ENCODE measurements around the gene CHURC1. TPM values are rescaled to one million over a fixed set of nuclear protein-coding genes. Genes with fewer than 3 reads are reported as not detected.

Gene CHURC1
- total RNA-seq, 2 donors from 2014 or later: 29.1 to 43.2 TPM

DNA sequence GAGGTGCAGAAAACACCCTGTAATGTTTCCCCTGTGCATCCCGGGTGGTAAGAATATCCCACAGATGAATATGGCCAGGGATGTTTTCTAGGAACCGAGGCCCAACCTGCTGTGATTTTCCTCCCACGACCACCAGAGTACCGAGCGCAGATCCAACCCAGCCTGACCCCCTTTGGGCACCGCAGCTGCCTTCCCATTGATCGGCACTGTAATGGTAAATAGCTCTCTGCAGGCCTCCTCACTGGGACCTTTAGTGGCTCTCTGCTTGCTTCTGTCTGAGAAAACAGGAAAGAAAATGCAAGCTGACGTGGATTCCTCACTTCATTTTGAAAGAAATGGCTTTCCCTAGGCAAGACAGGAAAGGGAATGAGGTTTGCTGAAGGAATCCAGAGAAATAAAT is 60.3 kb downstream of the CHURC1 start:
- DNase-seq (no peak), ATAC-seq (no peak)
- no peaks in the 10 kb centered on the region for H3K36me3 ChIP-seq (replicated peaks in 1 of 2; ENCODE audit: insufficient read depth in 1 of 2, low read depth in 2 of 2)
- no peaks in the 10 kb centered on the region for H3K9me3 ChIP-seq
- no peak overlapping the region for H3K4me3 ChIP-seq
- no peak overlapping the region for H3K27ac ChIP-seq
- TF ChIP-seq, protein P1, sequence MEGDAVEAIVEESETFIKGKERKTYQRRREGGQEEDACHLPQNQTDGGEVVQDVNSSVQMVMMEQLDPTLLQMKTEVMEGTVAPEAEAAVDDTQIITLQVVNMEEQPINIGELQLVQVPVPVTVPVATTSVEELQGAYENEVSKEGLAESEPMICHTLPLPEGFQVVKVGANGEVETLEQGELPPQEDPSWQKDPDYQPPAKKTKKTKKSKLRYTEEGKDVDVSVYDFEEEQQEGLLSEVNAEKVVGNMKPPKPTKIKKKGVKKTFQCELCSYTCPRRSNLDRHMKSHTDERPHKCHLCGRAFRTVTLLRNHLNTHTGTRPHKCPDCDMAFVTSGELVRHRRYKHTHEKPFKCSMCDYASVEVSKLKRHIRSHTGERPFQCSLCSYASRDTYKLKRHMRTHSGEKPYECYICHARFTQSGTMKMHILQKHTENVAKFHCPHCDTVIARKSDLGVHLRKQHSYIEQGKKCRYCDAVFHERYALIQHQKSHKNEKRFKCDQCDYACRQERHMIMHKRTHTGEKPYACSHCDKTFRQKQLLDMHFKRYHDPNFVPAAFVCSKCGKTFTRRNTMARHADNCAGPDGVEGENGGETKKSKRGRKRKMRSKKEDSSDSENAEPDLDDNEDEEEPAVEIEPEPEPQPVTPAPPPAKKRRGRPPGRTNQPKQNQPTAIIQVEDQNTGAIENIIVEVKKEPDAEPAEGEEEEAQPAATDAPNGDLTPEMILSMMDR (IDR thresholded peaks at IDR 0.05): no peak
- no peak for TF ChIP-seq POLR2A (IDR thresholded peaks at IDR 0.05)
- no peaks in the 10 kb centered on the region for H3K27me3 ChIP-seq
- intact Hi-C loops (cut with DNase I): loop anchor here (10.0 kb wide), 1 partner anchor 150 kb away; no protein-coding TSS in a partner anchor
- WGBS, 2 donors: 73 to 77% methylated on average over 7 to 8 of the region's 8 CpGs
- peaks cover 17% of the 10 kb centered on the region for H3K4me1 ChIP-seq

DNA sequence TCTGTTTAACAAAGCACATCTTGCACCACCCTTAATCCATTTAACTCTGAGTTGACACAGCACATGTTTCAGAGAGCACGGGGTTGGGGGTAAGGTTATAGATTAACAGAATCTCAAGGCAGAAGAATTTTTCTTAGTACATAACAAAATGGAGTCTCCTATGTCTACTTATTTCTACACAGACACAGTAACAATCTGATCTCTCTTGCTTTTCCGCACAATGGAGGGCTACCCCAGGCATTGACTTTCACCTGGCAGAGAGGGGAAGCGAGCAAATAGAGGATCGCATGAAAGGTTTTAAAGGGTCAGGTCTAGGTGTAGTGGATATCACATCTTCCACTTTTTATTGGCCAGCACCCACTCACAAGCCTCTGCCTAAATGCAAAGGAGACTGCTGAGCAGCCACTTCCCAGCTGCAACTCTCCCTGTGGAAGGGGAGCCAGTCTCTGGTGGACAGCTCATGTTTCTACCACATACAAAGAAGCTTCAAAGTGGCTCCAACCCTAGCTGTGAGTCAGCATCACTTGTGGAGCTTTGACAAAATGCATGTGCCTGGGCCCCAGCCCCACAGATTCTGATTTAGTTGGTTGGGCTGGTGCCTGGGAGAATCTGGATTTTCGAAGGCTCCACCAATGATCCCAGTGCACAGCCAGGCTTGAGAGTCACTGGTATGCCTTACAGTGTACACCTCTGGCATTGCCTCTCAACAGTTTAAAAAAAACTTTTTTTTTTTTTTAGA is 65.2 kb downstream of the CHURC1 start:
- Histone ChIP-seq H3K36me3 (replicated peaks in 1 of 2; ENCODE audit: insufficient read depth in 1 of 2, low read depth in 2 of 2) (no peaks in the 10 kb centered on the region), H3K27ac (no peak overlapping the region), H3K9me3 (no peaks in the 10 kb centered on the region), H3K27me3 (no peaks in the 10 kb centered on the region), H3K4me3 (no peak overlapping the region), H3K4me1 (peaks cover 4% of the 10 kb centered on the region)
- DNase-seq (no peak), ATAC-seq (no peak)
- WGBS, 2 donors: 65 to 79% methylated on average over 5 of the region's 5 CpGs
- TF ChIP-seq POLR2A (IDR thresholded peaks at IDR 0.05): no peak
- TF ChIP-seq, protein P1 (IDR thresholded peaks at IDR 0.05): no peak
- intact Hi-C loops (cut with DNase I): loop anchor here (10.0 kb wide), 1 partner anchor 155 kb away; no protein-coding TSS in a partner anchor

DNA sequence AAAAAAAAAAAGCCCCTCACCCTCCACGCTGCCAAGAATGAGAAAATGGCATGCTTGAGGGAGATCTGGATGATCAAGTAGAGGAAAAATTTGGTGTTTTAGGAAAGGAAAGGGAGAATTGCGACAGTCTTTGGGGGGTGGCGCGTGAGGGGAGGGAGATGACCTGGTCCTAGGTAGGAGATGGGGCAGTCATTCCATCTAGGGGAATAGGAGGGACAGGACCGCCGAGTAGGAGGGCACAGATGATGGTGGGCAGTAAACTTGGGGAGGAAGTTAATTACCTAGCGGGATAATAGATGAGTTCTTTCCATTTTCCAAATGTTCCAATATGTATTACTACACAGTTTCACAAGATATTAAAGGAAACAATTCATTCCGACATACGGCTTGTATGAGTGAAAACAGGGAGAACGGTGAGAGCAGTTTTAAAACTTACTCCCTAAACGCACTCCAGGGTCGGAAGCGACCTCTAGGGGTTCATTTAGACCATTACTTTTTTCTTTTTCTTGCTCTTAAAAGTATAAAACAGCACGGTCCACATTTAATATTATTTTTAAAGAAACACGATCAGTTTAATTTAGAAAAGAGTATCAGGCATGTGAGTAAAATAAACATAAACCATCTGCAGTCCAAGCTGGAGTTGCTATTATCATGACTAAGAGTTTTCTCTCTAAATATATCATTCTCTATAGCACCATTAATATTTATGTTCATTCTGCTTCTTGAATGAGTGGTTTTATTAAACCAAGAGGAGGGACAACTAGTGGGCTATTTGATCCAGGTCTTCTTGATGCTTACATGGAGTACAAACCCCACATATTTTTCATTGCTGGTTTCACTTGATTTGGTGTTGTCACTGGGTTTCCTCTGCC is 69.4 kb downstream of the CHURC1 start:
- H3K27ac ChIP-seq: no peak overlapping the region
- intact Hi-C loops (cut with DNase I): no loop called here
- H3K36me3 ChIP-seq (replicated peaks in 1 of 2; ENCODE audit: insufficient read depth in 1 of 2, low read depth in 2 of 2): no peaks in the 10 kb centered on the region
- H3K4me1 ChIP-seq: peaks cover 21% of the 10 kb centered on the region
- H3K27me3 ChIP-seq: no peaks in the 10 kb centered on the region
- no peak for ATAC-seq
- DNase-seq: peak; percentile 37 to 54 (median 44)
- TF ChIP-seq, protein P1 (IDR thresholded peaks at IDR 0.05): peak; percentile 57 to 81 (median 66)
- TF ChIP-seq POLR2A (IDR thresholded peaks at IDR 0.05): no peak
- no peaks in the 10 kb centered on the region for H3K9me3 ChIP-seq
- H3K4me3 ChIP-seq: no peak overlapping the region
- WGBS, 2 donors: 2 to 7% methylated on average over 15 of the region's 15 CpGs

Small RNA genes lying within 50 kb of the gene (small RNA-seq; reads per million reads assigned to genes)
- gene RPPH1-2P: not detected

Other genes starting within 250 kb of the CHURC1 start
- 10 to 100 TPM; 34.5 to 40.2 TPM for gene PLEKHG3, start 210.0 kb upstream of the CHURC1 start, total RNA-seq
- 1 to 10 TPM; 3.4 to 8.6 TPM for gene SPTB, start 34.5 kb upstream of the CHURC1 start, total RNA-seq
- 10 to 100 TPM; 14.3 to 26.7 TPM for gene GPX2, start 28.3 kb downstream of the CHURC1 start, total RNA-seq
- gene RAB15, start 57.9 kb downstream of the CHURC1 start, total RNA-seq: 10 to 100 TPM; 10.1 to 19.8 TPM
- gene FNTB, start 72.4 kb downstream of the CHURC1 start, total RNA-seq: 1 to 10 TPM; 6.7 to 8.6 TPM
- gene MAX, start 188.1 kb downstream of the CHURC1 start, total RNA-seq: 10 to 100 TPM; 28.8 to 30.0 TPM